Endodermal cell (in vitro differentiated cells): Measurements from ENCODE around the gene CRABP2. TPM values are rescaled to one million over a fixed set of nuclear protein-coding genes. Genes with fewer than 3 reads are reported as not detected.

ENCODE experiments used
- DNase-seq: peaks from one replicate; pipeline ENCODE4 v3.0.0-alpha.2; 2017
- H3K27ac ChIP-seq: 2 replicates; pipeline ENCODE4 v1.5.1; 2013; ENCODE audit warnings: mild to moderate bottlenecking, low read depth, low read length, moderate library complexity
- H3K27me3 ChIP-seq: 2 replicates; pipeline ENCODE4 v1.6.1; 2013; ENCODE audit warnings: mild to moderate bottlenecking, low read length, moderate library complexity; ENCODE audit not compliant: insufficient read depth, control insufficient read depth, poor library complexity, severe bottlenecking
- H3K36me3 ChIP-seq: 2 replicates; pipeline ENCODE4 v1.7.0; 2013; ENCODE audit warnings: mild to moderate bottlenecking, low read length, moderate library complexity; ENCODE audit not compliant: control insufficient read depth, insufficient read depth
- H3K4me1 ChIP-seq: one replicate; pipeline ENCODE4 v1.7.0; 2013; ENCODE audit warnings: low read length; ENCODE audit not compliant: control insufficient read depth, insufficient read depth
- H3K4me3 ChIP-seq: 2 replicates; pipeline ENCODE4 v1.5.1; 2013; ENCODE audit warnings: mild to moderate bottlenecking, low read length, moderate library complexity
- H3K9ac ChIP-seq: 2 replicates; pipeline ENCODE4 v1.6.1; 2013; ENCODE audit warnings: mild to moderate bottlenecking, low read length, moderate library complexity; ENCODE audit not compliant: poor library complexity, severe bottlenecking; ENCODE audit errors: extremely low read depth
- H3K9me3 ChIP-seq: 2 replicates; pipeline ENCODE4 v1.6.1; 2013; ENCODE audit warnings: mild to moderate bottlenecking, low read length, moderate library complexity; ENCODE audit not compliant: control insufficient read depth
- H3K27ac Mint-ChIP-seq: 2 replicates; pipeline ENCODE4 v1.8.0; 2020; ENCODE audit warnings: mixed read lengths
- H3K27me3 Mint-ChIP-seq: 2 replicates; pipeline ENCODE4 v1.8.0; 2021; ENCODE audit warnings: mild to moderate bottlenecking, mixed read lengths; ENCODE audit not compliant: insufficient read depth
- H3K36me3 Mint-ChIP-seq: 2 replicates; pipeline ENCODE4 v1.8.0; 2020; ENCODE audit warnings: low read depth, mixed read lengths
- H3K4me1 Mint-ChIP-seq: 2 replicates; pipeline ENCODE4 v1.8.0; 2020; ENCODE audit warnings: mixed read lengths
- H3K4me3 Mint-ChIP-seq: 2 replicates; pipeline ENCODE4 v1.8.0; 2020; ENCODE audit warnings: mild to moderate bottlenecking, moderate library complexity, mixed read lengths
- H3K9me3 Mint-ChIP-seq: 2 replicates; pipeline ENCODE4 v1.8.0; 2020; ENCODE audit warnings: mild to moderate bottlenecking, mixed read lengths
- WGBS, 2 experiments: methylation state at CpG; one replicate each; pipeline versions ENCODE4 v1.1.5 to v1.1.7; 2013; ENCODE audit warnings: missing lambda C conversion rate in 2 of 2, mixed read lengths in 1 of 2; ENCODE audit not compliant: insufficient coverage in 1 of 2, insufficient read length in 1 of 2; 5-methylcytosine and 5-hydroxymethylcytosine counted together
- total RNA-seq, 2 donors: library from RNA; stranded (reverse); fragmentation: NEBNext Ultra II Directional in 1 of 2; extraction: Animal tissue kit (Norgen Biotek cat#: 25700) in 1 of 2; gene quantifications; 2 replicates in 1 of 2; 3 replicates in 1 of 2; pipeline ENCODE4 v1.2.1, GENCODE V29; 2021
- TF ChIP-seq, protein P1 (sequence below): fragments of 200-600 bp; sonication (generic); conservative IDR thresholded peaks from 2 replicates; pipeline ENCODE4 v1.5.0; 2021; ENCODE audit warnings: antibody characterized with exemption, mild to moderate bottlenecking

CRABP2 gene
- total RNA-seq, 2 donors from 2014 or later = 243 to 780 TPM

DNA sequence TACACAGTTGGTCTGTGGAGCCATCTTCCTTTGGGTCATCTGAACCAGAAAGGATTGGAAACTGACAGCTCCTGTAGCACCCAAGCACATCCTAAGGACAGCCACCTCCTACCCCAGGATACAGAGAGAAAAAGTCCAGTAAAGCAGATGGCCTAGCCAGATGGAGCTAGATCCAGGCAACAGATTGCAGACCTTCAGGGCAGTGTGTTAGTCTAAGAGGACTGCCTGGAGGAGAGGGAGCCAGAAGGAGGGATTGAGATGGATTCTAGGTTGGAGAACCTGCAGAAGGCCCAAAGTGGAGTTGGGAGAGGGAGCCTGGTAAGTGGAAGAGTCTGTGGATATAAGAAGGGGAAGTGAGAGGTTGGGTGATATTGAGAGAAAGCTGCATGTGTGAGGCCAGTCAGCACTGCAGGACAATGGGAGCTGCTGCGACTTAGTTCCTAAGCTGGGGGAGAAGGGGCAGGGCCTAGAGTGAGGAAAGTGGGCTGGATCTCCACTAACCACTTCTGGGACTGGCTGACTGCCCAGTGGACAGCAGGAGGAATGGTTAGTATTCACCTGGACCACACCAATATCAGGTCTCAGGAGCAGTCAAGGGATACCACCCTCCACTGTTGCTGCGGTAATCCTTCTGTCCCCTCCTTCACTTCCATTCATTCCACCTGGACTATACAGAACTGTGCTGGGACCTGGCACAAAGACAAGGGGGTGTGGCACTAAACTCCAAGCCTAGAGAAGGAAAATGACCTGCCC lies 50.1 kb downstream of the CRABP2 start:
- H3K27ac ChIP-seq = no peak overlapping the region
- WGBS, 2 experiments = 33 to 77% methylated on average over 1 to 2 of the region's 2 CpGs
- H3K27me3 ChIP-seq = peaks cover 91% of the 10 kb centered on the region
- Mint-ChIP-seq H3K9me3 (no peaks in the 10 kb centered on the region), H3K36me3 (no peaks in the 10 kb centered on the region), H3K27ac (no peak overlapping the region), H3K27me3 (peaks cover 94% of the 10 kb centered on the region), H3K4me1 (peaks cover 13% of the 10 kb centered on the region), H3K4me3 (no peak overlapping the region)
- no peak overlapping the region for H3K4me3 ChIP-seq
- peaks cover 1% of the 10 kb centered on the region for H3K4me1 ChIP-seq
- H3K36me3 ChIP-seq = no peaks in the 10 kb centered on the region
- no peaks in the 10 kb centered on the region for H3K9me3 ChIP-seq
- H3K9ac ChIP-seq = no peak overlapping the region
- TF ChIP-seq, protein P1, sequence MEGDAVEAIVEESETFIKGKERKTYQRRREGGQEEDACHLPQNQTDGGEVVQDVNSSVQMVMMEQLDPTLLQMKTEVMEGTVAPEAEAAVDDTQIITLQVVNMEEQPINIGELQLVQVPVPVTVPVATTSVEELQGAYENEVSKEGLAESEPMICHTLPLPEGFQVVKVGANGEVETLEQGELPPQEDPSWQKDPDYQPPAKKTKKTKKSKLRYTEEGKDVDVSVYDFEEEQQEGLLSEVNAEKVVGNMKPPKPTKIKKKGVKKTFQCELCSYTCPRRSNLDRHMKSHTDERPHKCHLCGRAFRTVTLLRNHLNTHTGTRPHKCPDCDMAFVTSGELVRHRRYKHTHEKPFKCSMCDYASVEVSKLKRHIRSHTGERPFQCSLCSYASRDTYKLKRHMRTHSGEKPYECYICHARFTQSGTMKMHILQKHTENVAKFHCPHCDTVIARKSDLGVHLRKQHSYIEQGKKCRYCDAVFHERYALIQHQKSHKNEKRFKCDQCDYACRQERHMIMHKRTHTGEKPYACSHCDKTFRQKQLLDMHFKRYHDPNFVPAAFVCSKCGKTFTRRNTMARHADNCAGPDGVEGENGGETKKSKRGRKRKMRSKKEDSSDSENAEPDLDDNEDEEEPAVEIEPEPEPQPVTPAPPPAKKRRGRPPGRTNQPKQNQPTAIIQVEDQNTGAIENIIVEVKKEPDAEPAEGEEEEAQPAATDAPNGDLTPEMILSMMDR = no peak
- no peak for DNase-seq

DNA sequence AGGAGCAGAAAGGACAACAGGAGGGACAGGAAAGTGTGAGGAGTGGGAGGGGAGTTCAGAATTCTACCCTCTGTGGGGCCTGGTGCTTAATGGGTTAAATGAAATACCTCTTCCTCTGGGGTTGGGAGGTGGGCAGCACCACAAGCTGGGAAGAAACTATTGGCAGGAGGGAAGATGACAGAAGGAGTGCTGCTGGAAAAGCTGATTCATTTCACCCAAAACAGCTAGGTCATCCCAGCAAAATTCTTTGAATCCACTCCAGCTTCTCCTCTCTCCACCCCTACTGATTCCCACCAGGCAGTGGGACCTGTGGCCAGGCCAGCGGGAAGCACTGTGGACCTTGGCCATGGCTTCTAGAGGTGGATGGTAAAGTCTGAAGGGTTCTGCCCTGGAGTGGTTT lies 50.7 kb downstream of the CRABP2 start:
- H3K4me3 Mint-ChIP-seq = no peak overlapping the region
- TF ChIP-seq, protein P1 = no peak
- H3K27me3 Mint-ChIP-seq = peaks cover 99% of the 10 kb centered on the region
- Histone ChIP-seq H3K27ac (no peak overlapping the region), H3K9me3 (no peaks in the 10 kb centered on the region), H3K36me3 (no peaks in the 10 kb centered on the region), H3K9ac (no peak overlapping the region), H3K4me1 (no peaks in the 10 kb centered on the region), H3K4me3 (no peak overlapping the region), H3K27me3 (peaks cover 98% of the 10 kb centered on the region)
- H3K27ac Mint-ChIP-seq = no peak overlapping the region
- peaks cover 9% of the 10 kb centered on the region for H3K4me1 Mint-ChIP-seq
- H3K36me3 Mint-ChIP-seq = no peaks in the 10 kb centered on the region
- 95% methylated on average over 1 of the region's 1 CpG; no CpG with 5 or more reads in 1 of the 2 experiments for WGBS, 2 experiments
- DNase-seq = no peak
- no peaks in the 10 kb centered on the region for H3K9me3 Mint-ChIP-seq

GRCh38 chr1:156652992-156653355 lies 52.4 kb downstream of the CRABP2 start:
- Histone ChIP-seq H3K9ac (no peak overlapping the region), H3K4me3 (no peak overlapping the region), H3K9me3 (no peaks in the 10 kb centered on the region), H3K36me3 (no peaks in the 10 kb centered on the region), H3K27me3 (peaks cover 95% of the 10 kb centered on the region), H3K4me1 (no peaks in the 10 kb centered on the region), H3K27ac (no peak overlapping the region)
- Mint-ChIP-seq H3K27me3 (peaks cover 100% of the 10 kb centered on the region), H3K4me3 (no peak overlapping the region), H3K4me1 (peaks cover 15% of the 10 kb centered on the region), H3K27ac (no peak overlapping the region), H3K36me3 (no peaks in the 10 kb centered on the region), H3K9me3 (no peaks in the 10 kb centered on the region)
- TF ChIP-seq, protein P1 = no peak
- WGBS, 2 experiments = 87 to 97% methylated on average over 4 to 9 of the region's 9 CpGs
- no peak for DNase-seq
